Omental fat pad (tissue), 4 donors: ENCODE results near the gene FBXL4. TPM values are rescaled to one million over a fixed set of nuclear protein-coding genes. Genes with fewer than 3 reads are reported as not detected.

Experiments
- ATAC-seq: fragments of 150-250 bp; one replicate; pipeline ENCODE4 v1.9.1; 2016; ENCODE audit warnings: mild to moderate bottlenecking, moderate library complexity; ENCODE audit not compliant: low FRiP score
- DNase-seq: peaks from one replicate; pipeline ENCODE4 v3.0.0-alpha.2; 2019; ENCODE audit warnings: low spot score
- total RNA-seq, 4 donors: library from RNA; depleted of rRNA; stranded (reverse); fragments of >200 nt; gene quantifications; one replicate each; pipeline ENCODE4 v1.1.0, GENCODE V29; 2016
- TF ChIP-seq, protein P1 (sequence below), 3 donors: fragments of 450-650 bp; IDR thresholded peaks; one replicate each; pipeline ENCODE4 v1.5.1; 2016 to 2017; ENCODE audit warnings: antibody characterized with exemption in 3 of 3, mild to moderate bottlenecking in 3 of 3, moderate library complexity in 2 of 3

FBXL4 gene
- total RNA-seq, 4 donors from 2014 or later, result 11.4 to 26.5 (median 20.9) TPM

- DNase-seq, result no peak
- TF ChIP-seq, protein P1, sequence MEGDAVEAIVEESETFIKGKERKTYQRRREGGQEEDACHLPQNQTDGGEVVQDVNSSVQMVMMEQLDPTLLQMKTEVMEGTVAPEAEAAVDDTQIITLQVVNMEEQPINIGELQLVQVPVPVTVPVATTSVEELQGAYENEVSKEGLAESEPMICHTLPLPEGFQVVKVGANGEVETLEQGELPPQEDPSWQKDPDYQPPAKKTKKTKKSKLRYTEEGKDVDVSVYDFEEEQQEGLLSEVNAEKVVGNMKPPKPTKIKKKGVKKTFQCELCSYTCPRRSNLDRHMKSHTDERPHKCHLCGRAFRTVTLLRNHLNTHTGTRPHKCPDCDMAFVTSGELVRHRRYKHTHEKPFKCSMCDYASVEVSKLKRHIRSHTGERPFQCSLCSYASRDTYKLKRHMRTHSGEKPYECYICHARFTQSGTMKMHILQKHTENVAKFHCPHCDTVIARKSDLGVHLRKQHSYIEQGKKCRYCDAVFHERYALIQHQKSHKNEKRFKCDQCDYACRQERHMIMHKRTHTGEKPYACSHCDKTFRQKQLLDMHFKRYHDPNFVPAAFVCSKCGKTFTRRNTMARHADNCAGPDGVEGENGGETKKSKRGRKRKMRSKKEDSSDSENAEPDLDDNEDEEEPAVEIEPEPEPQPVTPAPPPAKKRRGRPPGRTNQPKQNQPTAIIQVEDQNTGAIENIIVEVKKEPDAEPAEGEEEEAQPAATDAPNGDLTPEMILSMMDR (IDR thresholded peaks at IDR 0.05), result no peak
- no peak for ATAC-seq
These were observed 10.4 kb downstream of the FBXL4 start for GRCh38 chr6:98937351-98937750.

- ATAC-seq (no peak), DNase-seq (no peak)
- TF ChIP-seq, protein P1 (IDR thresholded peaks at IDR 0.05), result no peak
These were observed 15.4 kb downstream of the FBXL4 start for GRCh38 chr6:98932381-98932780.

DNA sequence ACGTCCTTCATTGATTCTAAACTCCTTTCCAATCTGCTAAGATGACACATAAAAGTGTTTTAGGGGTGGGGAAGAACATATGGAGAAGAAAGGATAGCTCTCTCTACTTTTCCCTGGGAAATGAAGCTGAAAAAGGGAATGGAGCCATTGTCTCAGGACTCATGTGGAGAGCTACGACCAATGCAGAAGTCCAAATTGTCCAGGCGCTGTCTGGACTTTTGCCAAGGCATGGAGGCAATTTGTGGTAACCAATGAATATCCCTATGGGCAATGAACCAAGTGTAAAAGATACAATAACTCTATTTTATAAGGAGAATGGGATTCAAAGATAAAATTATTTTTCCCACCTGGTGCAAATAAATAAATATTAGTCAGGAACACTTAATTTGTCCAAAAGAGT is 16.1 kb downstream of the FBXL4 start:
- ATAC-seq, result no peak
- TF ChIP-seq, protein P1 (IDR thresholded peaks at IDR 0.05), result no peak
- DNase-seq, result no peak

DNA sequence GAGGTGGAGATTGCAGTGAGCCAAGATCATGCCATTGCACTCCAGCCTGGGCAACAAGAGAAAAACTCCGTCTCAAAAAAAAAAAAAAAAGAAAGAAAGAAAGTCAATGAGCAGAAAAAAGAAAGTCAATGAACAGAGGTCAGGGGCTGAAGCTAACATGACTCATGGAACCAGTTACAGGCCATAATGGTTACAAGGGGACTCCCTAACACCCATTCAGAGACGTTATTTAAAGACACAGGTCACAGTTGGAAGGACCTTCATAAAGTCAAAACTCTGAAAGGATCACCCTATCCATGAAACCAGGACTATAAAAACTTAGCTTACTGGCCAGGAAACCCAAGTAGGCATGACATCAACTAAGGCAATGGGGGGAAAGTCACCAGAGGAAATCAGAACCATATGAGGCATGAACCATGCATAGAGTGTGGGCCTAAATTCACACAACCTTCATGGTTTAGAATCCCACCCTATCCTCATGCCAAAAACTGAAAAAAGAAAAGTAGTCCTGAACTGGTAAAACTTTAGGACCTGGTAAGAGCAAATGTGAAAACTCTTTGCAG is 18.2 kb downstream of the FBXL4 start:
- TF ChIP-seq, protein P1 (IDR thresholded peaks at IDR 0.05), result no peak
- ATAC-seq (no peak), DNase-seq (no peak)

GRCh38 chr6:98928688-98929087 is 19.1 kb downstream of the FBXL4 start:
- DNase-seq, result no peak
- ATAC-seq, result no peak
- TF ChIP-seq, protein P1 (IDR thresholded peaks at IDR 0.05), result no peak

- TF ChIP-seq, protein P1 (IDR thresholded peaks at IDR 0.05), result no peak
- ATAC-seq (no peak), DNase-seq (no peak)
These were observed 20.2 kb downstream of the FBXL4 start for GRCh38 chr6:98927534-98927933.

- TF ChIP-seq, protein P1 (IDR thresholded peaks at IDR 0.05), result no peak
- ATAC-seq (no peak), DNase-seq (no peak)
These were observed 21.9 kb downstream of the FBXL4 start for GRCh38 chr6:98925831-98926230.
